D721Med (cell line): ENCODE results near the gene RNF150.

Experiments used
- DNase-seq: peaks from one replicate; pipeline ENCODE4 v3.0.0; 2011; ENCODE audit warnings: low spot score; ENCODE audit not compliant: insufficient read length
- FAIRE-seq: peaks from 2 replicates; lab custom pipeline; 2011; peaks lifted over from hg19 to GRCh38; lab: Jason Lieb, UNC
- TF ChIP-seq, protein P1 (sequence below): IDR thresholded peaks from 2 replicates; pipeline ENCODE4 v1.5.1; 2012; ENCODE audit warnings: mild to moderate bottlenecking, control low read depth; ENCODE audit not compliant: insufficient read depth; ENCODE audit errors: missing control alignments

The RNF150 gene

DNA sequence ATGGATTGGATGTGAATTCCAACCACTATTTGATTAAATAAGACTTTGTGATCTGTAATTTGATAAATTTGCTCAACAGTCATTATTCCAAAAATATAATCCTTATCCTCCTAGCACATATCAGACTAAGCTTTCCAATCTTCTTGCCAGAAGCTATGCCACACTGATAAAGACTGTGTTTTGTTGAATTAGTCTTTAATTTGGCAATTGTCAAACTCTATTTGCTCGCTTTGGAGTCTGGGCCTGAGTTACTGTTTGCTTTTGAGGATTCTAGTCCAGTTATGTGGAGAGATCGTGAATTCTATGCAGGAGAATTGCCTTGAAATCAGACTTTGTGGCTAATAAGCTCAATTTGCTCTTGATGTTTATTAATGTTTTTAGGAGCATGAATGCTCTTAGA, 10.9 kb upstream of the RNF150 start:
- FAIRE-seq (no peak), DNase-seq (no peak)
- TF ChIP-seq, protein P1, sequence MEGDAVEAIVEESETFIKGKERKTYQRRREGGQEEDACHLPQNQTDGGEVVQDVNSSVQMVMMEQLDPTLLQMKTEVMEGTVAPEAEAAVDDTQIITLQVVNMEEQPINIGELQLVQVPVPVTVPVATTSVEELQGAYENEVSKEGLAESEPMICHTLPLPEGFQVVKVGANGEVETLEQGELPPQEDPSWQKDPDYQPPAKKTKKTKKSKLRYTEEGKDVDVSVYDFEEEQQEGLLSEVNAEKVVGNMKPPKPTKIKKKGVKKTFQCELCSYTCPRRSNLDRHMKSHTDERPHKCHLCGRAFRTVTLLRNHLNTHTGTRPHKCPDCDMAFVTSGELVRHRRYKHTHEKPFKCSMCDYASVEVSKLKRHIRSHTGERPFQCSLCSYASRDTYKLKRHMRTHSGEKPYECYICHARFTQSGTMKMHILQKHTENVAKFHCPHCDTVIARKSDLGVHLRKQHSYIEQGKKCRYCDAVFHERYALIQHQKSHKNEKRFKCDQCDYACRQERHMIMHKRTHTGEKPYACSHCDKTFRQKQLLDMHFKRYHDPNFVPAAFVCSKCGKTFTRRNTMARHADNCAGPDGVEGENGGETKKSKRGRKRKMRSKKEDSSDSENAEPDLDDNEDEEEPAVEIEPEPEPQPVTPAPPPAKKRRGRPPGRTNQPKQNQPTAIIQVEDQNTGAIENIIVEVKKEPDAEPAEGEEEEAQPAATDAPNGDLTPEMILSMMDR = no peak

DNA sequence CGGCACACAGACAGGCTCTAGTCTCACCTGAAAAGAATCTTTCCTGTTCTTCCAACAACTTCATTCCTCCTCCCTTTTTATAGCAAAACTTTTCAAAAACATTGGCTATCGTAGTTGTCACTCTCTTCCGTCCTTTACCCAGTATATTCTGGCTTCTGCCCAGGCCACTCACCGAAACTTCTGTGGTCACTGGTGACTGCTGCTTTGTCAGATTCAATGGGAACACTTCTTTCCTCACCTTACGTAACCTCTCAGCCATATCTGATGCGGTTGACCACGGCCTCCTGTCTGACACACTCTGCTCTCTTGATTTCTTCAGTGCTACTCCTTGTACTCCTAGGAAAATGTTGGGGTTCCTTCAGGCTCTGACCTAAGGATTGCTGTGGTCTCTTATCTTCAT, 9.2 kb upstream of the RNF150 start:
- TF ChIP-seq, protein P1 = no peak
- FAIRE-seq (no peak), DNase-seq (no peak)

DNA sequence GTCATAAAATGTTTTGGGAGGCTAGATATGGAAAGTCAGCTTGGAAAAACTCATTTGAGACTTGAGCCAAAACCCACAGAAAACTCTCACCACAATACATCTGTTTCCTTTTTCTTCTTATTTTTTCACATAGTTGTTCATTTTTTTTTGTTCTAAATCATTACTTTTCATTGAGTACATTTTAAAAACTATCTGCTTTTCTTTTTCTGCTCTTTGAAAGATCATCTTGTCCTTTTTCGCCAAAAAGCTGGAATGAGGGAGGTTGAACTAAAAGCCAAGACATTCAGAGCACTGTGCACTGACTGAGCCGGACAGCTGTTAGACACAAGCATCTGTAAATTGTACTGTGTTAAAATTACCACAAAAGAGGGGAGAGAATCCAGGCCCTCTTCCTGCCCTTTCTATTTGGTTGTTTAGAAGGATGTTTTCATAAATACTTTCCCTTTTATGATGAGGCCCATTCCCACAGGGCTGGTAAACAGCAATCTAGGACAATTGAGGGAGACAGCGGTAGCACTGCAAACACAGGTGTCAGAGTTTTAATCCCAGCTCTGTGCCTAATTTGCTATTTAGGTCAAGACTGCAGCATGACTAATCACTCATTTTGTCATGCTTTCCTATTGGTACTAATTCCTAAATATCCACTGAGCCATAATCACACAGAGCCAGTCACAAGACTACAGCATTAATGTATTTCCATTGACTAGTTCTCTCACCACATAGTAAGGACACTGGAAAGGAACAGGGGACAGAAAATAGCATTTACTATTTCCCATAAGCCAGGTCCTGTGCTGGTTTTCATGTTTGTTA, 7.3 kb upstream of the RNF150 start:
- DNase-seq (no peak), FAIRE-seq (peak; percentile 96)
- TF ChIP-seq, protein P1 = no peak

DNA sequence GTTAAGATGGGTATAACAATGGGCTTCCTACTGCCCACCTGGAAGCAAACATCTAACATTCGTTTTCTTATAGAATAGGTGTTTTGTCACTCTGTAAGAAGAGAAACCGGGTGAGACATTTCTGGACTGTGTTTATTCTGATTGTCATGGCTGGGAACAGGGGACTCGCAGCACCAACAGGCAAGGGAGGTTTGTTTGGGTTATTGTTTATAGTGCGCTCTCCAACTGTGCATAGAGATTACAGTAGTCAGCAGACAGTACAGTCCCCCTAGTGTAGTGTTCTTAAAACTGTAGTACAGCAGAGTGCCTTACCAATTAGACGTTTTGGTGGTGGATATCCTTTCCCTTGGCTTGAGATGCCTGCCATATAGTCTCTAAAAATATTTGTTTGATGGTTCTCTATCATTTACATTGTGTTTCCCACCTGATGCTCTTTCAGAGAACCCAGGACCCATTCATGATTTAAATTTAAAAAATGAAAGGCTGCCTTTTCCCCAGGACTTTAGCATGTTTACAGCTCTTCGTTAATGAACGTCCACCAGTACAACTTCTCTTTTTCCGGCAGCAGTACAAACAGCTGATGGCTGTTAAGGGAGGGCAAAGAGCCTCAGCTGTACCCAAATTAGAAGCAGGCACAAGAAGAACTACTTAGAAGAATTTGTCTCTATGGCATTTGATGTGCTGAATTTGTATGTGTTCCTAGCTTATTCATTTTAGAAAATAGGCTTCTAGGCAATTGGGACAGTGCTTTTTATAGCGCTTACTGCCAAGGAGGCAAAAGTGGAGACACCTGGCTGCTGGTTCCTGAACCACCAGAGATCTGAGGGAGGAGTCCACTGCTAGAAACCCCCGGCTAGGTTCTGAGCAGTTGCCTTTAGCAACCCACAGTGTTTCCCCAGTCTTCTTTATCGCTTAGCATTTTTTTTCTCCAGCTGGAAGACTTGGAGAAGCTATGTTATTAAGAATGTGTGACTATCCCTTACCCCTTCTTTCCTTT, 1.0 kb upstream of the RNF150 start:
- TF ChIP-seq, protein P1 = no peak
- FAIRE-seq (no peak), DNase-seq (no peak)

DNA sequence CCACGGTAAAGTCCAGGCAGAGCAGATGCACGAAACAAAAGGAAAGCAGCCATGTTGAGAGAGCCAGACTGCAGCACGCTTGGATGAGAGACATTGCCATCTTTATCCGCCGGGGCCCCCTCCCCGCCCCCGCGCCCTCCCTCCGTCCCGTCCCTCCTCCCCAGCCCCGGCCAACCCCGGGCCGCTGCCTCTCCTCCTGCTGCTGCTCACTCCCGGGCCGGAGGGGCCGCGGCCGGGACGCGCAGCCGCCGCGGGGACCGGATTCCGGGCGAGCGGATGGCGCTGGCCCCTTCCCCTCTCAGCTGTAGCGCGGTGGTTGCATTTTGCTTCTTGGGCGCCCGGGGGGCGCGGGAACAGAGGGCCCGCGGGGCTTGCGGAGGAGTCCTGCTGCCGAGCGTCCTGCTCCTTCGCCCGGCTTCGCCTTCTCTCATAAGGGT, 542 bp downstream of the RNF150 start:
- TF ChIP-seq, protein P1 = no peak
- DNase-seq (no peak), FAIRE-seq (no peak)

DNA sequence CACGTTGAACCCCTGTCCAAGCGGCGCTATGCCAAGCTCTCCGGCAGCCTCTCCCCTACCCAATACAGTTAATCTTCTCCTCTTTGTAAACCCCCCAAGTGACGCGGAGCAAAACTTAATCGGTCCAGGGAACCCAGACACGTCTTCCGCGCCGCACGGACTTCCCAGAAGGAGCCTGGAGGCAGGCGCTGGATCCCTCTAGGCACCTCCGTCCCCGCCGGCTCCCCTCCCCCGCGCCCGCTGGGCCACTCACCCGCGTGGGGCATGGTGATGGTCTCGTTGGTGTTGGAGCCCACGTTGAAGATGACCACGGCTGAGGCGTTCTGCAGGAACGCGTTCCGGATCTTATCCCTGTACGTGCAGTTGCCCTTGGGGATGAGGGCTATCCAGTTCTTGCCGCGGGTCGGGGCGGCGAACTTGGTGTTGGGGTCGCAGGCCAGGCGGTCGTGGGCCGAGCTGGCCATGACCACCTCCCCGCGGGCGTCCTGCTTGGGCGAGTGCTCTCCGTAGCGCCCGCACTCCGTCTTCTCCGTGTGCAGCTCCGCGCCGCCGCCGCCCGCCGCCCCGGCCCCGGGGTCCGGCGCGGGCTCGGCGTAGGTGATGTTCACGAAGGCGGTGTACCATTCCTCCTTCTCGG, 1.1 kb downstream of the RNF150 start:
- FAIRE-seq (no peak), DNase-seq (no peak)
- TF ChIP-seq, protein P1 = no peak
